SK-N-SH (cell line): ENCODE data around the gene SNX27.

Source experiments
- CTCF ChIP-seq: fragments of 200-600 bp; sonication (generic); IDR thresholded peaks from 2 replicates; pipeline ENCODE4 v1.6.1; 2017; ENCODE audit warnings: antibody characterized with exemption, mild to moderate bottlenecking, moderate library complexity
- MXI1 ChIP-seq: IDR thresholded peaks from 2 replicates; pipeline ENCODE4 v1.6.1; 2012; ENCODE audit warnings: mild to moderate bottlenecking, low read depth, low read length, improper control_type of control experiment

- TF ChIP-seq CTCF: no peak
- TF ChIP-seq MXI1: no peak
Observed at GRCh38 chr1:151668090-151668489, 56.2 kb downstream of the SNX27 start.
